PC-9 (cell line): ENCODE results near the gene ABCB9.

Experiments
- CTCF ChIP-seq: fragments of 200-600 bp; sonication (generic); conservative IDR thresholded peaks from 2 replicates; pipeline ENCODE4 v1.6.1; 2017; ENCODE audit warnings: mixed run types, antibody characterized with exemption, mild to moderate bottlenecking, moderate library complexity
- EZH2 ChIP-seq: fragments of 200-600 bp; sonication (generic); IDR thresholded peaks from 2 replicates; pipeline ENCODE4 v1.8.0; 2017; ENCODE audit warnings: antibody characterized with exemption, low read depth

- TF ChIP-seq CTCF (no peak), EZH2 (no peak)
These were observed 82.0 kb downstream of the ABCB9 start for GRCh38 chr12:122884091-122884826.
